Sigmoid colon (tissue), 7 donors: ENCODE data around the gene PLBD2. TPM values are rescaled to one million over a fixed set of nuclear protein-coding genes. Genes with fewer than 3 reads are reported as not detected.

Experiments
- DNase-seq: peaks from one replicate; pipeline ENCODE4 v3.0.0-alpha.2; 2019
- H3K27ac ChIP-seq, 4 donors: fragments of 200-600 bp; sonication (generic); one replicate each; pipeline ENCODE4 v1.5.1; 2016 to 2019; ENCODE audit warnings: mild to moderate bottlenecking in 1 of 4
- H3K27me3 ChIP-seq, 3 donors: fragments of 200-600 bp; sonication (generic); one replicate each; pipeline ENCODE4 v1.5.1; 2019; ENCODE audit warnings: mild to moderate bottlenecking in 1 of 3
- H3K36me3 ChIP-seq, 4 donors: fragments of 200-600 bp; sonication (generic); one replicate each; pipeline ENCODE4 v1.5.1; 2016 to 2019
- H3K4me1 ChIP-seq, 4 donors: fragments of 200-600 bp; sonication (generic); one replicate each; pipeline ENCODE4 v1.5.1; 2017 to 2019
- H3K4me3 ChIP-seq, 4 donors: fragments of 200-600 bp; sonication (generic); one replicate each; pipeline ENCODE4 v1.5.1; 2017 to 2019; ENCODE audit warnings: mild to moderate bottlenecking in 2 of 4, moderate library complexity in 1 of 4
- H3K9me3 ChIP-seq, 4 donors: fragments of 200-600 bp in 3 of 4; sonication (generic) in 3 of 4; one replicate each; pipeline versions ENCODE4 v1.5.1 to v1.6.1; 2013 to 2019
- CTCF ChIP-seq, 4 experiments: fragments of 450-650 bp in 3 of 4; fragments of 200-600 bp in 1 of 4; IDR thresholded peaks; one replicate each; pipeline ENCODE4 v1.5.1; 2016 to 2019; ENCODE audit warnings: antibody characterized with exemption in 4 of 4, mild to moderate bottlenecking in 3 of 4, moderate library complexity in 2 of 4
- EP300 ChIP-seq, 4 donors: sonication (generic); formaldehyde crosslinking; IDR thresholded peaks; one replicate each; pipeline ENCODE4 v1.6.1; 2017; ENCODE audit warnings: antibody characterized with exemption in 4 of 4
- POLR2A ChIP-seq, 2 donors: fragments of 450-650 bp; IDR thresholded peaks; one replicate each; pipeline ENCODE4 v1.6.1; 2016; ENCODE audit warnings: antibody characterized with exemption in 2 of 2, mild to moderate bottlenecking in 2 of 2, moderate library complexity in 2 of 2
- POLR2AphosphoS5 ChIP-seq, 4 donors: sonication (generic); formaldehyde crosslinking; IDR thresholded peaks; one replicate each; pipeline ENCODE4 v1.6.1; 2017; ENCODE audit warnings: antibody characterized with exemption in 4 of 4
- WGBS, 2 donors: extraction: QIAGEN DNeasy Blood & Tissue Kit; methylation state at CpG; one replicate each; pipeline ENCODE4 v1.1.7; 2013; 5-methylcytosine and 5-hydroxymethylcytosine counted together
- intact Hi-C: fragments of 100-400 bp; cut with DNase I; formaldehyde crosslinking; loops from one replicate; pipeline ENCODE4 v1.15.1; 2023
- polyA plus RNA-seq, 3 donors: library from polyadenylated mRNA; stranded (reverse); fragments of 200-250 nt; gene quantifications; one replicate each; pipeline ENCODE4 v1.2.3, GENCODE V29; 2013
- total RNA-seq, 4 donors: library from RNA; depleted of rRNA; stranded (reverse); fragments of >200 nt; gene quantifications; one replicate each; pipeline ENCODE4 v1.1.0, GENCODE V29; 2016
- donor health status: healthy with polysubstance abuse.
- donor health status: Bipolar disorder and iron deficiency.
- donor health status: healthy.

The PLBD2 gene
- total and polyA plus RNA-seq, 7 donors = 3.0 to 39.1 (median 14.4) TPM

GRCh38 chr12:113328368-113328889 is 30.0 kb upstream of the PLBD2 start:
- peaks cover 0 to 18% (median 7%) of the 10 kb centered on the region in 4 donors for H3K4me1 ChIP-seq
- intact Hi-C loops = no loop called here
- no peak for DNase-seq
- 84 to 89% methylated on average over 5 of the region's 5 CpGs for WGBS, 2 donors
- peaks cover 0 to 22% (median 0%) of the 10 kb centered on the region in 4 donors for H3K36me3 ChIP-seq
- no peak overlapping the region for H3K27ac ChIP-seq
- TF ChIP-seq POLR2AphosphoS5 (IDR thresholded peaks at IDR 0.05) (no peak), EP300 (IDR thresholded peaks at IDR 0.05) (no peak), POLR2A (IDR thresholded peaks at IDR 0.05) (no peak), CTCF (IDR thresholded peaks at IDR 0.05) (no peak)
- H3K27me3 ChIP-seq = no peaks in the 10 kb centered on the region
- no peaks in the 10 kb centered on the region for H3K9me3 ChIP-seq
- no peak overlapping the region for H3K4me3 ChIP-seq

GRCh38 chr12:113329022-113329790 is 29.2 kb upstream of the PLBD2 start:
- intact Hi-C loops = no loop called here

GRCh38 chr12:113329791-113330417 is 28.5 kb upstream of the PLBD2 start:
- DNase-seq = no peak
- intact Hi-C loops = no loop called here
- no peaks in the 10 kb centered on the region for H3K9me3 ChIP-seq
- no peaks in the 10 kb centered on the region for H3K27me3 ChIP-seq
- H3K4me3 ChIP-seq = no peak overlapping the region
- TF ChIP-seq POLR2A (IDR thresholded peaks at IDR 0.05) = no peak
- no peak for TF ChIP-seq POLR2AphosphoS5 (IDR thresholded peaks at IDR 0.05)
- TF ChIP-seq EP300 (IDR thresholded peaks at IDR 0.05) = no peak
- TF ChIP-seq CTCF (IDR thresholded peaks at IDR 0.05) = no peak
- H3K27ac ChIP-seq = no peak overlapping the region
- H3K4me1 ChIP-seq = peaks cover 0 to 32% (median 17%) of the 10 kb centered on the region in 4 donors
- WGBS, 2 donors = 96% methylated on average over 1 of the region's 1 CpG
- peaks cover 0 to 22% (median 0%) of the 10 kb centered on the region in 4 donors for H3K36me3 ChIP-seq

More at GRCh38 chr12:113329022-113329790, 29.2 kb upstream of the PLBD2 start:
- H3K4me1 ChIP-seq = peaks cover 0 to 26% (median 14%) of the 10 kb centered on the region in 4 donors
- H3K9me3 ChIP-seq = no peaks in the 10 kb centered on the region
- DNase-seq = no peak
- no peaks in the 10 kb centered on the region for H3K27me3 ChIP-seq
- peaks cover 0 to 22% (median 0%) of the 10 kb centered on the region in 4 donors for H3K36me3 ChIP-seq
- 90 to 95% methylated on average over 9 of the region's 9 CpGs for WGBS, 2 donors
- no peak overlapping the region for H3K4me3 ChIP-seq
- no peak overlapping the region for H3K27ac ChIP-seq
- TF ChIP-seq EP300 (IDR thresholded peaks at IDR 0.05) (no peak), CTCF (IDR thresholded peaks at IDR 0.05) (no peak), POLR2AphosphoS5 (IDR thresholded peaks at IDR 0.05) (no peak), POLR2A (IDR thresholded peaks at IDR 0.05) (no peak)

GRCh38 chr12:113330505-113330904 is 27.9 kb upstream of the PLBD2 start:
- intact Hi-C loops = no loop called here
- H3K36me3 ChIP-seq = peaks cover 0 to 22% (median 0%) of the 10 kb centered on the region in 4 donors

More at GRCh38 chr12:113330505-113330904, 27.9 kb upstream of the PLBD2 start:
- no peak for TF ChIP-seq POLR2AphosphoS5 (IDR thresholded peaks at IDR 0.05)
- no peak overlapping the region for H3K4me3 ChIP-seq
- peaks cover 0 to 36% (median 20%) of the 10 kb centered on the region in 4 donors for H3K4me1 ChIP-seq
- no peaks in the 10 kb centered on the region for H3K27me3 ChIP-seq
- DNase-seq = no peak
- 96 to 97% methylated on average over 2 of the region's 2 CpGs for WGBS, 2 donors
- H3K9me3 ChIP-seq = no peaks in the 10 kb centered on the region
- no peak overlapping the region for H3K27ac ChIP-seq
